Stimulated activated CD8-positive, alpha-beta memory T cell treated with anti-CD3 and anti-CD28 coated beads, Interleukin-2, amount 100 ng/mL, for 1 hour (primary cell): Measurements from ENCODE around the gene MLF1.
"Not testable (repeated sequence)": the region's sequence is repeated elsewhere in the genome, so short reads cannot be mapped to it uniquely, and the experiment has no call there.

ENCODE experiments used
- DNase-seq, 2 donors: peaks; one replicate each; pipeline ENCODE4 v3.0.0-alpha.2; 2020; ENCODE audit warnings: low read depth in 2 of 2

The MLF1 gene, protein sequence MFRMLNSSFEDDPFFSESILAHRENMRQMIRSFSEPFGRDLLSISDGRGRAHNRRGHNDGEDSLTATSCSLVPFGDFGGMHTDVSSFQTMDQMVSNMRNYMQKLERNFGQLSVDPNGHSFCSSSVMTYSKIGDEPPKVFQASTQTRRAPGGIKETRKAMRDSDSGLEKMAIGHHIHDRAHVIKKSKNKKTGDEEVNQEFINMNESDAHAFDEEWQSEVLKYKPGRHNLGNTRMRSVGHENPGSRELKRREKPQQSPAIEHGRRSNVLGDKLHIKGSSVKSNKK

DNA sequence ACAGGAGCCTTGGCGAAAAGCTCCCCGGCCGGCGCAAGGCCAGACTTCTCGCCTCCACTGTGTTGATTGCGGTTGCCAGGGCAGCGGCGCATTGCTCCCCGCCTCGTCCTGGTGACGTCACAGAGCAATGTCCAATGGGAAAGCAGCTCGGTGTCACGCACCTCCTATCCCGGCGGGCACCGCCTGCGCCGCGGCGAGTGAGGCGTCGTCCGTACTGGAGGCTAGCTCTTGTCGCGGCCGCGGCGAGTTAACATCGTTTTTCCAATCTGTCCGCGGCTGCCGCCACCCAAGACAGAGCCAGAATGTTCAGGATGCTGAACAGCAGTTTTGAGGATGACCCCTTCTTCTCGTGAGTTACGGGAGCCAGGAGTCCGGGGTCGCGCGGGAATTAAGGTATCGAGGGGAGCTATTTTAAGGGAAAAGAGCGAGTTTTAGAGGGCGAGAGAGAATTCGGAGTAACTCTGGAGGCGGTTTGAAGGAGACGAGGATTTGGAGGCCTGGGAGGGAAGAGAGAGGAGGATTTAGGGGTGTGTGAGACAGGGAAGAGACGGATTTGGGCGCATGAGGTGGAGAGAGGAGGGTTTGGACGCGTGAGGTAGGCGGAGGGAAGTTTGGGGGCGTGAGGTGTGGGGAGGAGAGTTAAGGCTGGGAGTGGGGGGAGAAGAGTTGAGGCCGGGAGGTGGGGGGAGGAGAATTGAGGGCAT, at the start of gene MLF1:
Gene MLF1 (plus strand): TSS at position 196 of the 704 bp plus-strand sequence. CDS start 107 bp downstream, at position 303.
- DNase-seq, result peak; percentile 47 to 64

DNA sequence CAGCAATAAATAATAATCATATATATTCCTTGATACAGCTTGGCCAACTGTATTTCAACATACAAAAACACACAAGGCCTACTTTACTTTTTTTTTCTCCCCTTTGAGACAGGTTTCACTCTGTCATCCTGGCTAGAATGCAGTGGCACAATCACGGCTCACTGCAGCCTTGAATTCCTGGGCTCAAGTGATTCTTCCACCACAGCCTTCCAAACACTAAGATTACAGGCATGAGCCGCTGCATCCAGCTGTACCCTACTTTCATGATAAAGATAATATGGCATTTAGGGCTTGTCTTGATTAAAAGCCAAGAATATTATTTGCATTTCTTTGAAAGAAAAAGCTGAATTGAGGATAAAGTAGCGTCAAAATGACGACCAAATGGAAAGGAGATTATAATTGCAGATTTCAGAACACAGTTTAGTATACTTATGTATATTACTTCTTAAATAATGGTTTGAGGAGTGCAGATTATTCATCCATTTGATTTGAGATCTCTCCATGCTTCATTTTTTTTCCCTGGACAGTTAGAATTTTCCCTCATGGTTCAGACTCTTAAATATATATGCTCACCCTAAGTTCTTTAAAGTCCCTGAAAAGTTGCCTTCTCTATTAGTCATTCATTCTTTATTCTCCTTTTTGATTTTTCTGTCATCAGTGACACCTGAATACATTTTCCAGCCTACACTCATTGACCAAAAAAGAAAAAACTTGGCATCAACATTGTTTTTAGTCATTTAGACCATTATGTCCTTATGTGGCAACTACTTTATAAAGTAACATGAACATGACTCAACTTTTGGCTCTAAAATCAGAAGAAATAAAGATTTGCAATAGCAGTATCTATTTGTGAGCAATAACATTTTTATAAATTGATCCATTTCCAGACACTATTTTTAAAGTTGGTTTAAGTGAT, 48.5 kb upstream of the MLF1 start:
- no peak for DNase-seq

DNA sequence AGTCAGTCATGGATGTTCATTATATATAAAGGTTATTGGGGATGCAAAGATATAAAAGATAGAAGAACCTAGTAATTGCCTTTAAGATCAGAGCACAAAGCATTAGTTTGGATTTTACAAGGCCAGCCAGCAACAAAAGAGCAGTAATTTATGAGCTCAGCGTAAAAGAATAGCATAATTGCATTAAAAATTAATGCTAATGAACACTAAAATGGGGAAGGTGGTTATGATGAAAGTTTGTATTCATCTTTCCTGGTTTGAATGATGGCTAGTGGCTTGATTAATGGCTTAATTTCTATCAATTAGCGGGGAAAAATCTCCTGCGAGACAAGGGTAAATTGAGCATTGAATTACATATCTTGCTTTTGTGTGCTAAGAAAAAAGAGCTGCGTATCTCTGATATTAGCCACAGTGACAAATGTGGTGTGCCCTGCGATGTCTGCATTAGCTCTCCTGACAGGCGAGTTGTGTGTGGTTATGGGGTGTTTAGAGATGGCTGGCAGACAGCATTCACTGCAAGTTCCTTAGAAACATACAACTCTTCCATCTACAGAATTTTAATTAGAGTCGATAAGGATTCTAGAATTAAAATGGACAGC, 42.8 kb upstream of the MLF1 start:
- no peak for DNase-seq

DNA sequence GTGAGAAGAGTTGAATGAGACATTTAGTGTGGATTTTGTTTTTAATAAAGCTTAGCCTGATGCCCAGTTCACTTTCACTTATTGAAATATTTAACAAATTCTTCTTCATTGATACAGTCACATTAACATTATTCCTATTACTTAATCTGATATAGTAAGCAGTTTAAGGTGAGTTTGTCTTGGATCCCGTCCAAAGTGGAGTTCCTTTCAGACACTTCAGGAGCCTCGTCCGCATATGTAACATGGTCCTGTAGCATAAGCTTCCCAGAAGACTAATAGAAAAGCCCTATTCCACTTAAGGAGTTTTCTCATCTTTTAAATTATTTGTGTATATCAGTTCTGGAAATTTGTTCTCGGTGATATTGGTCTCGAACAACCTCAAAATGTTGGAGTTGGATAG, 39.7 kb upstream of the MLF1 start:
- DNase-seq, result no peak

DNA sequence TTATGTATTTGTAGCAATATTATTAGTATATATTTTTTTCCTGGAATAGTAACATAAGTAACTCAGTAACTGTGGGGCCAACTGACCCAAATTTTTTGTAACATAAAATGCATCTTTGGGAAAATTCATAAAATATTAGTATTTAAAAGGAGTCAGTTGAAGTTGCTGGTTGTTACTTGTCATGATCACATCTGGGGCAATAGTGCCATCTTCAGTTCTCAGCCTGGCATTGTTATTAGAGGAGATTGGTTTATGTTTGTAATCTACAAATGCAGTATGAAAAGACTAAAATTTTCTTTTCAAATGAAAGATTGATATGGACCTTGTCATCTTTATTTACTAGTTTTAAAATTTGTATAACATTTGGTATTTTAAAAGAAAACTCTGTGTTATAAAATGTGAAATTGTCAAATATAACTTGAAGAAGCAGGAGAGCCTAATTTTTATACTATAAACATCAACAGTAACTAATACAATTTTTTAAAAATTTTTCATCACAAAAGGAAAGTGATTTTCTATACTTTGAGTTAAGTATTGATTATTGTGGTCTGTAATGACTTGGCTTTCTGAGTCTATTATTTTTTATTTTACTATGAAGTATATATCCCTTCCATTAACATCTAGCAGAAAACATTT, 38.8 kb upstream of the MLF1 start:
- no peak for DNase-seq

DNA sequence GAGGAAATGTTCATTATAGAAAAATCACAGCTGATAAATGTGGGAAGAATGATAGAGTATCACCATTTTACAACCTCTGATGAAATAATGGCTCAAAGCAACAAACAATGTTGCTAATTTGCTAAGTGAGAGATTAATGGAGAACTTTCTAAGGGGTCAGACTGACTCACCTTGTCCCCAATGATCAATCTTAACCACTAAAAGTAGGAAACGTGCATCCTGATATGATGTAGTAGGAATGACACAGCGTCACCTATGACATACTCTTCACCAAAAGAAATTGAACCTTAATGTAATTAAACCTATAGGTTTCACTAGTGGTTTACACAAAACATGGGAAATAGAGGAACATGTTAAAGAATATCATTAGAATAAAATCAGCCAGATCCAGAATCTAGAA, 35.1 kb upstream of the MLF1 start:
- DNase-seq, result no peak

DNA sequence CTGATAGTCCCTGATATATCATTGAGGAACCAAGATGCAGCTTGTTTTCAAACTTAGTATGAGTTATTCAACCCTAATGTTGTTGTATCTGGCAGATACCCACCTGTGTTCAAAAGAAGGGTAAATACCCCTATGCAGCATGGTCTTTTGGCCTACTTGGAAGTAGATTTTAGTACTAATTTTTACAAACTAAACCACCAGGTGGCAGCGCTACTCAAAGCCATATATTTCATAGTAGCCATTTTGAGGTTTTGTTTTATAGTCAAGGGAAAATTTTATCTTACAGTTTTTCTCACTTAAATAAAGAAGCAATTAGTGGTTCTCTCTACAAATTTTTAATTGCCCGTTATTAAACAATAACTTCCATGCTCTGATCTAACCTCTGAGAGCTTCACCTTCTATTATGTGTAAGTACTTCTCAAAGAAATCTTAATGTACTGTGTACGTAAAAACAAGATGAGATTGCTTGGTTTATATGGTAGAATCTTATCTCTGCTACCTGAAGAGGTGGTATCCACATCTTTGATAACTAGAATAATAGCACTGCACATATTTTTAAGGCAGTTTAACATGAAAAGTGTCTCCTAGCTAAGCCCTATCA, 31.5 kb upstream of the MLF1 start:
- DNase-seq, result peak in 1 of 2 donors; percentile 1

DNA sequence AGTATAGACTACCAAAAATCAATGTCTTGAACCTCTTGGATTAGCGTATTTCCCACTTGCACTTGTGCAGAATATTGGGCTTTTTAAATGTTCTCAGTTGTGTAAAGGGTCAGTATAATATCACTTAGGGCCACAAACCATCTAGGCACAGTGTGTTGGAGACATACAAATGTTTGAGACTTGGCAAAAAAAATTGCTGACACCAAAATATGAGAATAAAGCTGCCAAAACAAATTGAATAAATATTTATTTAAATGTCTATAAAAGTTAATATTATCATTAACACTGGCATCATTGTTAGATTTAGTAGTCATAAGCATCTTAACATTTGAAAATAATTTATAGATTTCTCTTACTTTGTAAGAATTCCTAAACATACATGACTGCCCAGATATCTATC, 30.9 kb upstream of the MLF1 start:
- DNase-seq, result no peak

DNA sequence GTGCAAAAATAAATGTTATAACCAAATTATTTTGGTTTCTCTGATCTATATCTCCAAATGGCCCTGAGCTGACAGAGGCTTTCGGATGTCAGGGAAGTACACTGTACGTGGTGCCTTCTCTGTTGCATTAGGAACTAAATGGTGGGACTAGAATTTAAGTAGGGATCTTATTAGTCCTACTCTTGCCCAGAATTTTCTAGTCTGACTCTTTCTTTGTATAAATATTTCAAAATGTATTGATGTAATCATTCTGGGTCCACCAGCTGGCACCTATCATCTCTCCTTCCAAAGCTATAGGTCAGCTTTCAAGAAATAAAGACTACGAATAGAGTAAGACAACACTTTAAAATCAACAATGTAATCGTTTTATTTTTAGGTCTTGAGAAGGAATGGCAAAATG, 22.3 kb upstream of the MLF1 start:
- no peak for DNase-seq

DNA sequence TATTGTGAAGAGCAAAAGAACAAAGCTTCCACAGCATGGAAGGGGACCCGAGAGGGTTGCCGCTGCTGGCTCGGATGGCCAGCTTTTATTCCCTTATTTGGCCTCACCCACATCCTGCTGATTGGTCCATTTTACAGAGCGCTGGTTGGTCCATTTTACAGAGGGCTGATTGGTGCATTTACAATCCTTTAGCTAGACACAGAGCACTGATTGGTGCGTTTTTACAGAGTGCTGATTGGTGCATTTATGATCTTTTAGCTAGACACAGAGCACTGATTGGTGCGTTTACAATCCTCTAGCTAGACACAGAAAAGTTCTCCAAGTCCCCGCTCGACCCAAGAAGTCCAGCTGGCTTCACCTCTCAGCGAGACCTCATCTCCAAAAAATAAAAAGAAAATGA, 21.1 kb upstream of the MLF1 start:
- not testable (repeated sequence) for DNase-seq

DNA sequence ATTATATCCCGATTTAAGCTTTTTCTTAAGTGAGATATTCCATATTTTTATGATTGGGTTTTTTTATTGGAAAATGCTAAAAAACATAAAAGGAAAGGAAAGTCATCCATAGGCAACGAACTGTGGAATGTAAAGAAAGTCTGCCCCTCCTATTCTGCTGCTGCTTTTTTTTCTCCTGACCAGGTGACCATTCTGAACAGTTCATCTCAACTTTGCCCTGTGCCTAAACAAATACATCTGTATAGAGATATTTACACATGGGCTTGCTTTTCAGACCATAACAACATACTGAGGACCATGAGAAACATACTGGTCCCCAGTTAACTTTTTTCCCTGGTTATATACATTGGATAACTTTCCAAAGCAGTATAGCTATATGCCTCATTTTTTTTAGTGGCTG, 18.9 kb upstream of the MLF1 start:
- no peak for DNase-seq

DNA sequence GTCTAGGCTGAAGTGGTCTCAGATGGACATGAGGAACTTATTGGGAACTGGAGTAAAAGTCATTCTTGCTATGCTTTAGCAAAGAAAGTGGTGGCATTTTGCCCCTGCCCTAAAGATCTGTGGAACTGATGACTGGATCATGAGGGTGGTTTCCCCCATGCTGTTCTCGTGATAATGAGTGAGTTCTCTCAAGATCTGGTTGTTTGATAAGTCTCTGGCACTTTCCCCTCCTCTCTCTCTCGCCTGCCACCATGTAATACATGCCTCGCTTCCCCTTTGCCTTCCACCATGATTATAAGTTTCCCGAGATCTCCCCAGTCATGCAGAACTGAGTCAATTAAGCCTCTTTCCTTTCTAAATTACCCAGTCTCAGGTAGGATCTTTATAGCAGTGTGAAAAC, 11.5 kb upstream of the MLF1 start:
- no peak for DNase-seq

DNA sequence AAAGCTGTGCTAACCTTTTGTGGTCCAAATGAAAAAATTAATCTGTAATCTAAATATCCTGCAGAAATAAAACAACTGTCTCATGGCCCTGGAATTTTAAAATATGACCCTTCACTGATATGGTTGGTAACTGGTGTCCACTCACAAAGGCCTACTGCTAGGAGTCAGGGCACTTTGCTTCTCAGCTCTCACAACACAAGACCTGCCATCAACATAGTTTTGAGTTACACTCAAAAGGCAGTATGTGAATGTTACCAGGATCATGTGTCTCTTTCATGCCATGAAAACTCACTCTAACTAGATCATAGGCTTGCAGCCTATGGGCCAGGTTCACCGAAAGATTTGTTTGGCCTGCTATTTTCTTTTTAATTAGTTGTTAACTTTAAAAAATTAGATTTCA, 10.0 kb upstream of the MLF1 start:
- DNase-seq, result no peak

DNA sequence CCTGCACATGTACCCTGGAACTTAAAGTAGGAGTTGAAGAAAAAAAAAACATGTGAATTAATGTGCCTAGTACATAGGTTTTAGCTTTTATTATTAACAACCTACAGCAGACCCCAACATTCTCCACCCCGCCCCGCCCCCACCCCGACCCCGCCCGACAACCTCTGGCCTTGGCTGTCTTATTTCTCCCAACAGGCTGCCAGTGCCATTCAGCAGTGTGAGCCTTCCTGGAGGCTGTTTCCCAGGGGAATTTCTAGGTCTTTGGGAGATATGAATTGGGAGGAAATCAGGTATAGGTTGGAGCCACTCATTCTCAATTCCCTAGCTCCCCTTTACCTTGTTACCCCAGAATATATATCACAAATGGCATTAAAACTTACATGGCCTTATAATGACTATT, 8.3 kb upstream of the MLF1 start:
- DNase-seq, result no peak

DNA sequence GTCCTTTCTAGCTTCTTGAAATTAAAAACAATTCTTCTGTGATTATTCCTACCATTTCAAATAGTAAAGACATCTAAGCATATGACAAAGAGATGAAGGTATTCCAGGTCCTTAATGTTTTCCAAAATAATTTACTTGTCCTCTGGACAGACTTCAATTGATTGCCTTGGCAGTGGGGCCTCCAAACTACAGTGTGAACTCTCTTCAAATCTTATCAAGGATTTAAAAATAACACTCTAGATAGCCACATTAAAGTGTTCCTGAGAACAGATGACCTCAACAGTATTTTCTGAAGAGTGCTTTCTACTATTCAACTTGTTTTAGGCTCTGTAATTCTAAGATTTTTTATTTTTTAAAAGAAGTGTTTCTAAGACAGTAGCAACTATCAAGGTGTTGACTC, 7.9 kb upstream of the MLF1 start:
- DNase-seq, result no peak

DNA sequence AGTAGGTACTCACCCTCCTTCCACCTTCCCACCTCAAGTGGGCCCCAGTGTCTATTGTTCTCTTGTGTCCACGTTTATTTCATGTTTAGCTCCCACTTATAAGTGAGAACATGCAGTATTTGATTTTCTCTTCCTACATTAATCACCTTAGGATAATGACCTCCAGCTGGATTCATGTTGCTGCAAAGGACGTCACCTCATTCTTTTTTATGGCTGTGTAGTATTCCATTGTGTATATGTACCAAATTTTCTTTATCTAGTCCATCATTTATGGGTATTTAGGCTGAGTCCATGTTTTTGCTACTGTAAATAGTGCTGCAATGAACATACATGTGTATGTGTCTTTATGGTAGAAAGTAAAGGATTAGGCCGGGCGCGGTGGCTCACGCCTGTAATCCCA, 5.9 kb upstream of the MLF1 start:
- DNase-seq, result no peak

DNA sequence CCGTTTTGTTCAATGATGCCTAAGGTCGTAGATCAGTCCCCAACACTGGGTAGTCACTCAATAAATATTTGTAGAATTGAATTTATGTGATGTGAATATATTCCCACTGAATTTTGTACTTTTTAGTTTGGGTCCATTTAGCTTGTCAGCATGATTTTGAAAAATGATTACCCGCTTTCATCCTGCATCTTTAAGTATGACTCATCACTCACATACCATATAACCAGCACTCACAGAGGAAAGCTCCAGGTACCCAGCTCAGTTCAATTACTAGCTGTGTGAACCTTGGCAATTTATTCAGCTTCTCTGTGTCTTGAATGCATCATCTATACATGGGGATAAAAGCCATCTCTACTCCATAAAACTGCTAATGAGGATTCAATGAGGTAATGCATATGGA, 2.2 kb upstream of the MLF1 start:
- DNase-seq, result no peak

DNA sequence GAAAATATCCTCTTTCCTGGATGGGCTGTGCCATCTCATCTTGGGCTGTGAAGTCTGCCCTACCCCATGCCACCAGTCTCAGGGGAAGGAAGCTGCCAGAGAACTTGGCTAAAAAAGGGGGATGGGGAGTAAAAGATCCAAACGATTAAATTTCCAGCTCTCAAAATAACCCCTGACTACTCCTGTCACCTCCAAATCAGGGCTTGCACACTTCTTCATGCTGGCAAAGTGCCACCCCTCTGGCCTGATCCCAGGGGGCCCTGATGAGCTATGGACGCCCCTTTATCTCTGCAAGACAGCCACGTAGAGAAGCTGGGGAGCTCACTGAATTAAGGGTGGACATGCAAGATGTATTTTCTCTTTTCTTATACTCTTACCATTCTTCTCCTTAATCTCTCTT, 1.2 kb upstream of the MLF1 start:
- DNase-seq, result no peak

DNA sequence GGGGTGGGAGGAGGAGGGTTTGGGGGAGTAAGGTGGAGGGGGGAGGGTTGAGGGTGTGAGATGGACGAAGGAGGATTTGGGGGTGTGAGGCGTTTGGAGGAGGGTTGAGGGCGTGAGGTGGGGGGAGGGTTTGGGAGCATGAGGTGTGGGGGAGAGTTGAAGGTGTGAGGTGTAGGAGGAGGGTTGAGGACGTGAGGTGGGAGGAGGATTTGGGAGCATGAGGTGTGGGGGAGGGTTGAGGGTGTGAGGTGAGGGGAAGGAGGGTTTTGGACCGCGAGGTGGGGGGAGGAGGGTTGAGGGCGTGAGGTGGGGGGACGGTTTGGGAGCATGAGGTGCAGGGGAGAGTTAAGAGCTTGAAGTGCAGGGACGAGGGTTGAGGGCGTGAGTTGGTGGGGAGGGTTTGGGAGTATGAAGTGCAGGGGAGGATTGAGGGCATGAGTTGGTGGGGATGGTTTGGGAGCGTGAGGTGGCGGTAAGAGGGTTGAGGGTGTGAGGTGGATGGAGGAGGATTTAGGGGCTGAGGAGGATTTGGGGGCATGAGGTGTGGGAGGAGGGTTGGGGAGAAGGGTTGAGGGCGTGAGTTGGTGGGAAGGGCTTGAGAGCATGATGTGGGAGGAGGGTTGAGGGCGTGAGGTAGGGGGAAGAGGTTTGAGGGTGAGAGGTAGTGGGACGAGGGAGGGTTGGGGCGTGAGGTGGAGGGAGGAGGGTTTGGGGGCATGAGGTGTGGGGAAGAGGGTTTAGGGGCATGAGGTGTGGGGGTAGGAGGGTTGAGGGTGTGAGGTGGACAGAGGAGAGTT, 1.2 kb downstream of the MLF1 start:
- DNase-seq, result no peak

DNA sequence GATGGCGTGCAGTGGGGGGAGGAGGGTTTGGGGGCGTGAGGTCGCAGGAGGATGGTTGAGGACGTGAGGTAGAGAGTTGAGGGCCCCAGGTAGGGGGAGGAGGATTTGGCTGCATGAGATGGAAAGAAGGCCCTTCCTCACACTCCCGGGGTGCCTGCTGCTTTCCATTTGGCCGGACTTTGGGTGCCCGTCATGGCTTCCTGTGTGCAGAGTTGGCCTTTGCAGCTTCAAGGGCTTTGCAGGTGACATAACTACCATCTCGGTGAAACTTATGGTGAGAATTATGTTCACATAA, 1.7 kb downstream of the MLF1 start:
- no peak for DNase-seq

DNA sequence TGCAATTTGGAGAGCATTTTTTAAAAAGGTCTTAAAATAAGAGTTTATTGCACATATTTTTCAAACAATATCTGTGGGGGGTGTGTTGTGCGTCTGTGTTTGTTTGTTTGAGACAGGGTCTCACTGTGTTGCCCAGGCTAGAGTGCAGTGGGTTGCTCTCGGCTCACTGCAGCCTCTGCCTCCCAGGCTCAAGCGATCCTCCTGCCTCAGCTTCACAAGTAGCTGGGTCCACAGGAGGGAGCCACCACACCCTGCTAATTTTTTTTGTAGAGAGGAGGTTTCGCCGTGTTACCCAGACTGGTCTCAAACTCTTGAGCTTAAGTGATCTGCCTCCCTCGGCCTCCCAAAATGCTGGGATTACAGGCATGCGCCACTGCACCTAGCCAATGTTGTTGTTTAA, 2.7 kb downstream of the MLF1 start:
- DNase-seq, result no peak
